Activated CD8-positive, alpha-beta memory T cell treated with anti-CD3 and anti-CD28 coated beads, Interleukin-2, amount 50 U/mL, for 24 hours (primary cell): ENCODE data around the gene ABHD15.
A peak's percentile ranks its signal among the peaks of the same experiment; 100 is the strongest.

Experiments
- DNase-seq: peaks from one replicate; pipeline ENCODE4 v3.0.0-alpha.2; 2020; ENCODE audit errors: extremely low read depth

The ABHD15 gene

GRCh38 chr17:29566473-29567303, at the start of gene ABHD15:
ABHD15 (minus strand) TSS chr17:29567037; CDS start chr17:29566966, 71 bp downstream.
- no peak for DNase-seq

GRCh38 chr17:29615492-29616299, 48.9 kb upstream of the ABHD15 start:
- DNase-seq = no peak

GRCh38 chr17:29615048-29615385, 48.2 kb upstream of the ABHD15 start:
- DNase-seq = no peak

GRCh38 chr17:29614349-29615047, 47.7 kb upstream of the ABHD15 start:
- no peak for DNase-seq

GRCh38 chr17:29613856-29614255, 47.0 kb upstream of the ABHD15 start:
- DNase-seq = no peak

GRCh38 chr17:29613352-29613837, 46.6 kb upstream of the ABHD15 start:
- peak; percentile 78 for DNase-seq

GRCh38 chr17:29612404-29613280, 45.8 kb upstream of the ABHD15 start:
- no peak for DNase-seq

GRCh38 chr17:29612094-29612403, 45.2 kb upstream of the ABHD15 start:
- DNase-seq = no peak

GRCh38 chr17:29611351-29612093, 44.7 kb upstream of the ABHD15 start:
- no peak for DNase-seq

- DNase-seq = no peak
Measured at GRCh38 chr17:29610395-29610794, 43.6 kb upstream of the ABHD15 start.

GRCh38 chr17:29608986-29609385, 42.1 kb upstream of the ABHD15 start:
- DNase-seq = no peak

- DNase-seq = no peak
Measured at GRCh38 chr17:29607557-29608195, 40.8 kb upstream of the ABHD15 start.

GRCh38 chr17:29603109-29603674, 36.4 kb upstream of the ABHD15 start:
- DNase-seq = no peak

- DNase-seq = no peak
Measured at GRCh38 chr17:29597361-29598172, 30.7 kb upstream of the ABHD15 start.

GRCh38 chr17:29596811-29597210, 30.0 kb upstream of the ABHD15 start:
- no peak for DNase-seq

- DNase-seq = no peak
Measured at GRCh38 chr17:29595943-29596774, 29.3 kb upstream of the ABHD15 start.

GRCh38 chr17:29595107-29595942, 28.5 kb upstream of the ABHD15 start:
- no peak for DNase-seq
